CD4-positive, CD25-positive, alpha-beta regulatory T cell (primary cell): ENCODE results near the gene FOXK1. TPM values are rescaled to one million over a fixed set of nuclear protein-coding genes. Genes with fewer than 3 reads are reported as not detected.
"Not testable (repeated sequence)": the region's sequence is repeated elsewhere in the genome, so short reads cannot be mapped to it uniquely, and the experiment has no call there.

Experiments
- ATAC-seq, 2 donors: fragments of 150-1000 bp; cut with Tn5 transposase; one replicate each; pipeline ENCODE4 v1.10.0; 2021; ENCODE audit warnings: low read depth in 2 of 2, moderate number of reproducible peaks in 2 of 2, moderate library complexity in 1 of 2
- DNase-seq, 3 donors: peaks; one replicate each; pipeline versions ENCODE4 v3.0.0 to v3.0.0-alpha.2; 2012 to 2022; ENCODE audit warnings: mixed read lengths in 1 of 3
- H3K27ac ChIP-seq: one replicate; pipeline ENCODE4 v1.7.0; 2013; ENCODE audit warnings: mild to moderate bottlenecking, low read length; ENCODE audit not compliant: insufficient read depth, poor library complexity, severe bottlenecking
- H3K27me3 ChIP-seq: one replicate; pipeline ENCODE4 v1.7.0; 2013; ENCODE audit warnings: low read length; ENCODE audit not compliant: control insufficient read depth, insufficient read depth
- H3K36me3 ChIP-seq: one replicate; pipeline ENCODE4 v1.7.0; 2013; ENCODE audit warnings: mild to moderate bottlenecking, low read length, moderate library complexity; ENCODE audit not compliant: control insufficient read depth, insufficient read depth
- H3K4me1 ChIP-seq: 2 replicates; pipeline ENCODE4 v1.7.0; 2013; ENCODE audit warnings: mild to moderate bottlenecking, low read length; ENCODE audit not compliant: insufficient read depth, control insufficient read depth, poor library complexity, severe bottlenecking
- H3K4me3 ChIP-seq: one replicate; pipeline ENCODE4 v1.7.0; 2013; ENCODE audit warnings: low read depth, mild to moderate bottlenecking, low read length, moderate library complexity
- H3K9me3 ChIP-seq, 2 experiments: 1 replicate in 1 of 2; 2 replicates in 1 of 2; pipeline ENCODE4 v1.7.0; 2013; ENCODE audit warnings: low read length in 2 of 2, mild to moderate bottlenecking in 1 of 2, moderate library complexity in 1 of 2; ENCODE audit not compliant: control insufficient read depth in 2 of 2
- H3K27ac Mint-ChIP-seq, 3 donors: one replicate each; pipeline ENCODE4 v1.8.0; 2020 to 2022; ENCODE audit warnings: mild to moderate bottlenecking in 3 of 3, mixed read lengths in 3 of 3, moderate library complexity in 2 of 3
- H3K27me3 Mint-ChIP-seq: one replicate; pipeline ENCODE4 v1.8.0; 2022; ENCODE audit warnings: mild to moderate bottlenecking, mixed read lengths
- H3K36me3 Mint-ChIP-seq: one replicate; pipeline ENCODE4 v1.8.0; 2020; ENCODE audit warnings: mixed read lengths
- H3K4me1 Mint-ChIP-seq, 4 donors: one replicate each; pipeline ENCODE4 v1.8.0; 2020 to 2022; ENCODE audit warnings: mixed read lengths in 4 of 4, mild to moderate bottlenecking in 1 of 4
- H3K4me3 Mint-ChIP-seq, 4 donors: one replicate each; pipeline ENCODE4 v1.8.0; 2020 to 2022; ENCODE audit warnings: mild to moderate bottlenecking in 4 of 4, mixed read lengths in 4 of 4, moderate library complexity in 3 of 4
- H3K9me3 Mint-ChIP-seq, 7 donors: one replicate each; pipeline ENCODE4 v1.8.0; 2020 to 2022; ENCODE audit warnings: mixed read lengths in 7 of 7, mild to moderate bottlenecking in 3 of 7, moderate library complexity in 2 of 7
- polyA plus RNA-seq, 4 donors: library from polyadenylated mRNA; unstranded; fragments of 300-500 nt; fragmentation: Illumina TruSeq; gene quantifications; one replicate each; pipeline ENCODE4 v1.2.3, GENCODE V29; 2021
- total RNA-seq: library from RNA; stranded (reverse); gene quantifications from one replicate; pipeline ENCODE4 v1.2.3, GENCODE V29; 2022

FOXK1 gene
- total and polyA plus RNA-seq, 5 donors from 2014 or later: 1.8 to 55.1 (median 2.7) TPM

- Histone ChIP-seq H3K4me3 (peak overlapping the region; percentile 75), H3K4me1 (peaks cover 51% of the 10 kb centered on the region), H3K36me3 (peaks cover 2% of the 10 kb centered on the region), H3K27ac (peak overlapping the region; percentile 85), H3K9me3 (no peaks in the 10 kb centered on the region), H3K27me3 (no peaks in the 10 kb centered on the region)
- DNase-seq (no peak), ATAC-seq (no peak)
- Mint-ChIP-seq H3K27me3 (no peaks in the 10 kb centered on the region), H3K36me3 (peaks cover 15% of the 10 kb centered on the region), H3K9me3 (peaks cover 0 to 2% (median 0%) of the 10 kb centered on the region in 7 donors), H3K4me3 (peak overlapping the region; percentile 96 to 99 (median 98)), H3K4me1 (peaks cover 22 to 63% (median 39%) of the 10 kb centered on the region in 4 donors), H3K27ac (peak overlapping the region; percentile 95 to 100 (median 99))
These were observed 2.8 kb downstream of the FOXK1 start for GRCh38 chr7:4684846-4685245.

- H3K27ac ChIP-seq, H3K9me3 ChIP-seq, H3K9me3 Mint-ChIP-seq, ATAC-seq, H3K27ac Mint-ChIP-seq, H3K27me3 ChIP-seq, DNase-seq, H3K36me3 ChIP-seq, H3K4me3 ChIP-seq, H3K27me3 Mint-ChIP-seq: not testable (repeated sequence)
- Mint-ChIP-seq H3K4me3 (peak overlapping the region in 2 of 4 donors; percentile 99), H3K4me1 (peaks cover 27 to 70% (median 47%) of the 10 kb centered on the region in 4 donors), H3K36me3 (peaks cover 19% of the 10 kb centered on the region)
- H3K4me1 ChIP-seq: peaks cover 60% of the 10 kb centered on the region
These were observed 3.6 kb downstream of the FOXK1 start for GRCh38 chr7:4685676-4686075.

- Histone ChIP-seq H3K27me3 (no peaks in the 10 kb centered on the region), H3K27ac (no peak overlapping the region), H3K36me3 (peaks cover 5% of the 10 kb centered on the region), H3K4me1 (peaks cover 63% of the 10 kb centered on the region), H3K4me3 (no peak overlapping the region), H3K9me3 (no peaks in the 10 kb centered on the region)
- no peak for ATAC-seq
- H3K9me3 Mint-ChIP-seq: peaks cover 0 to 1% (median 0%) of the 10 kb centered on the region in 7 donors
- peaks cover 22% of the 10 kb centered on the region for H3K36me3 Mint-ChIP-seq
- no peak for DNase-seq
- H3K4me1 Mint-ChIP-seq: peaks cover 42 to 84% (median 60%) of the 10 kb centered on the region in 4 donors
- no peak overlapping the region for H3K27ac Mint-ChIP-seq
- peak overlapping the region; percentile 15 to 75 (median 54) for H3K4me3 Mint-ChIP-seq
- H3K27me3 Mint-ChIP-seq: no peaks in the 10 kb centered on the region
These were observed 5.9 kb downstream of the FOXK1 start for GRCh38 chr7:4687956-4688355.

- Histone ChIP-seq H3K4me3 (no peak overlapping the region), H3K27me3 (no peaks in the 10 kb centered on the region), H3K36me3 (peaks cover 5% of the 10 kb centered on the region), H3K4me1 (peaks cover 51% of the 10 kb centered on the region), H3K27ac (no peak overlapping the region), H3K9me3 (no peaks in the 10 kb centered on the region)
- no peaks in the 10 kb centered on the region for H3K27me3 Mint-ChIP-seq
- ATAC-seq: no peak
- peak overlapping the region in 2 of 4 donors; percentile 16 to 57 for H3K4me3 Mint-ChIP-seq
- no peaks in the 10 kb centered on the region for H3K9me3 Mint-ChIP-seq
- no peak overlapping the region for H3K27ac Mint-ChIP-seq
- peaks cover 39 to 89% (median 61%) of the 10 kb centered on the region in 4 donors for H3K4me1 Mint-ChIP-seq
- DNase-seq: no peak
- H3K36me3 Mint-ChIP-seq: peaks cover 19% of the 10 kb centered on the region
These were observed 7.1 kb downstream of the FOXK1 start for GRCh38 chr7:4689151-4689550.

GRCh38 chr7:4689668-4690067, 7.6 kb downstream of the FOXK1 start:
- Histone ChIP-seq H3K36me3 (peaks cover 5% of the 10 kb centered on the region), H3K27me3 (no peaks in the 10 kb centered on the region), H3K4me1 (peaks cover 50% of the 10 kb centered on the region), H3K27ac (no peak overlapping the region), H3K9me3 (no peaks in the 10 kb centered on the region), H3K4me3 (no peak overlapping the region)
- Mint-ChIP-seq H3K27ac (peak overlapping the region in 2 of 3 donors; percentile 38 to 89), H3K4me1 (peaks cover 34 to 89% (median 58%) of the 10 kb centered on the region in 4 donors), H3K36me3 (peaks cover 17% of the 10 kb centered on the region), H3K4me3 (peak overlapping the region in 2 of 4 donors; percentile 21 to 57), H3K9me3 (no peaks in the 10 kb centered on the region), H3K27me3 (no peaks in the 10 kb centered on the region)
- DNase-seq (no peak), ATAC-seq (no peak)

GRCh38 chr7:4690953-4691856, 9.1 kb downstream of the FOXK1 start:
- H3K27me3 ChIP-seq: no peaks in the 10 kb centered on the region
- no peak overlapping the region for H3K4me3 ChIP-seq
- Mint-ChIP-seq H3K9me3 (no peaks in the 10 kb centered on the region), H3K4me1 (peaks cover 31 to 87% (median 53%) of the 10 kb centered on the region in 4 donors), H3K27me3 (no peaks in the 10 kb centered on the region), H3K36me3 (peaks cover 19% of the 10 kb centered on the region), H3K27ac (peak overlapping the region in 1 of 3 donors; percentile 3), H3K4me3 (peak overlapping the region in 3 of 4 donors; percentile 24 to 40 (median 31))
- peaks cover 35% of the 10 kb centered on the region for H3K4me1 ChIP-seq
- no peak for ATAC-seq
- no peaks in the 10 kb centered on the region for H3K9me3 ChIP-seq
- no peak overlapping the region for H3K27ac ChIP-seq
- no peak for DNase-seq
- peaks cover 4% of the 10 kb centered on the region for H3K36me3 ChIP-seq

- H3K27me3 Mint-ChIP-seq: no peaks in the 10 kb centered on the region
- H3K4me1 Mint-ChIP-seq: peaks cover 28 to 88% (median 49%) of the 10 kb centered on the region in 4 donors
- no peak overlapping the region for H3K4me3 ChIP-seq
- H3K27ac ChIP-seq: no peak overlapping the region
- DNase-seq (no peak), ATAC-seq (no peak)
- H3K36me3 ChIP-seq: peaks cover 3% of the 10 kb centered on the region
- H3K9me3 Mint-ChIP-seq: no peaks in the 10 kb centered on the region
- H3K9me3 ChIP-seq: no peaks in the 10 kb centered on the region
- H3K27me3 ChIP-seq: no peaks in the 10 kb centered on the region
- peak overlapping the region in 1 of 4 donors; percentile 24 for H3K4me3 Mint-ChIP-seq
- peaks cover 30% of the 10 kb centered on the region for H3K4me1 ChIP-seq
- H3K27ac Mint-ChIP-seq: peak overlapping the region in 1 of 3 donors; percentile 38
- H3K36me3 Mint-ChIP-seq: peaks cover 21% of the 10 kb centered on the region
These were observed 10.0 kb downstream of the FOXK1 start for GRCh38 chr7:4692055-4692454.
